Activated gamma-delta T cell (primary cell): Measurements from ENCODE around the gene JDP2.

Experiments
- DNase-seq: peaks from one replicate; lab custom pipeline; 2025; lab: John Stamatoyannopoulos, UW

The JDP2 gene

GRCh38 chr14:75409316-75410205, 18.3 kb upstream of the JDP2 start:
- no peak for DNase-seq

GRCh38 chr14:75411214-75411540, 16.6 kb upstream of the JDP2 start:
- no peak for DNase-seq

GRCh38 chr14:75413013-75413412, 14.8 kb upstream of the JDP2 start:
- no peak for DNase-seq

- DNase-seq: no peak
These were observed 10.1 kb upstream of the JDP2 start for GRCh38 chr14:75417674-75418073.

GRCh38 chr14:75418850-75419768, 8.7 kb upstream of the JDP2 start:
- DNase-seq: no peak

- no peak for DNase-seq
These were observed 5.7 kb upstream of the JDP2 start for GRCh38 chr14:75422169-75422568.

GRCh38 chr14:75424496-75424895, 3.3 kb upstream of the JDP2 start:
- no peak for DNase-seq

GRCh38 chr14:75425446-75425845, 2.4 kb upstream of the JDP2 start:
- DNase-seq: no peak

GRCh38 chr14:75426332-75427125, 1.3 kb upstream of the JDP2 start:
- no peak for DNase-seq

GRCh38 chr14:75427126-75427481, 718 bp upstream of the JDP2 start:
- DNase-seq: no peak

GRCh38 chr14:75428230-75429104, 645 bp downstream of the JDP2 start:
- DNase-seq: no peak

GRCh38 chr14:75429562-75429961, 1.7 kb downstream of the JDP2 start:
- DNase-seq: no peak

GRCh38 chr14:75430116-75430515, 2.3 kb downstream of the JDP2 start:
- DNase-seq: no peak

- no peak for DNase-seq
These were observed 2.7 kb downstream of the JDP2 start for GRCh38 chr14:75430526-75430925.

GRCh38 chr14:75430976-75431375, 3.2 kb downstream of the JDP2 start:
- DNase-seq: no peak

GRCh38 chr14:75431827-75432226, 4.0 kb downstream of the JDP2 start:
- no peak for DNase-seq

- DNase-seq: no peak
These were observed 4.6 kb downstream of the JDP2 start for GRCh38 chr14:75432411-75432810.

- DNase-seq: no peak
These were observed 5.8 kb downstream of the JDP2 start for GRCh38 chr14:75433631-75434071.

- no peak for DNase-seq
These were observed 6.5 kb downstream of the JDP2 start for GRCh38 chr14:75434138-75434889.

- no peak for DNase-seq
These were observed 7.0 kb downstream of the JDP2 start for GRCh38 chr14:75434890-75435248.

GRCh38 chr14:75435473-75435872, 7.7 kb downstream of the JDP2 start:
- DNase-seq: no peak
